DOHH2 (cell line): ENCODE results near the gene MXD3.

Source experiments
- CTCF ChIP-seq: fragments of 200-600 bp; sonication (generic); IDR thresholded peaks from one replicate; pipeline ENCODE4 v1.5.1; 2014; ENCODE audit warnings: antibody characterized with exemption, mild to moderate bottlenecking, low read depth, low read length; ENCODE audit not compliant: poor library complexity, severe bottlenecking
- EZH2phosphoT487 ChIP-seq: fragments of 200-600 bp; sonication (generic); IDR thresholded peaks from 2 replicates; pipeline ENCODE4 v1.6.1; 2017; ENCODE audit warnings: borderline replicate concordance, mild to moderate bottlenecking, antibody characterized with exemption, low read length, moderate library complexity, mixed read lengths

- TF ChIP-seq CTCF: peak; percentile 61
- no peak for TF ChIP-seq EZH2phosphoT487
Measured at GRCh38 chr5:177303121-177303924, 8.4 kb downstream of the MXD3 start, which contains the start of the genes PRELID1 and RAB24.
